ENCODE results near the gene CD37. TPM values are rescaled to one million over a fixed set of nuclear protein-coding genes. Genes with fewer than 3 reads are reported as not detected.

CD37 gene
- total and polyA plus RNA-seq, 2 of the 4 experiments (the other 2 are of a cell fraction): not detected

- ChIA-PET POLR2A (ENCODE audit: unreplicated experiment) (no interaction called here), CTCF (no interaction called here)
- Histone ChIP-seq H2BK5ac (ENCODE audit: low read depth, low read length, poor library complexity, severe bottlenecking) (no peak overlapping the region), H3K27me3 (ENCODE audit: control insufficient read depth, insufficient read depth, low read length) (no peaks in the 10 kb centered on the region), H3K4me2 (ENCODE audit: low read depth, low read length) (no peak overlapping the region), H2AK5ac (ENCODE audit: low read depth, low read length) (no peak overlapping the region), H4K20me1 (ENCODE audit: insufficient read depth, low read length) (no peaks in the 10 kb centered on the region), H3K18ac (ENCODE audit: low read depth, low read length) (no peak overlapping the region), H3K56ac (ENCODE audit: extremely low read depth, insufficient read depth, low read length) (no peak overlapping the region), H2BK120ac (ENCODE audit: low read depth, low read length) (no peak overlapping the region), H3K4ac (ENCODE audit: low read depth, low read length) (no peak overlapping the region), H4K91ac (ENCODE audit: insufficient read depth, low read depth, low read length) (no peak overlapping the region), H3K23ac (ENCODE audit: low read depth, low read length) (no peak overlapping the region), H3K9me1 (ENCODE audit: insufficient read depth, low read length) (no peaks in the 10 kb centered on the region), H4K8ac (ENCODE audit: low read depth in 2 of 2, low read length in 2 of 2) (no peak overlapping the region), H3K9ac (ENCODE audit: low read depth, low read length) (no peak overlapping the region), H3K9me3 (ENCODE audit: control insufficient read depth, insufficient read depth, low read length) (peaks cover 5% of the 10 kb centered on the region), H2AFZ (replicated peaks; ENCODE audit: low read length, poor library complexity) (no peak overlapping the region), H3K79me1 (ENCODE audit: low read depth in 1 of 2, low read length in 2 of 2) (no peaks in the 10 kb centered on the region), H3K36me3 (ENCODE audit: control insufficient read depth, insufficient read depth, low read length) (peaks cover 4% of the 10 kb centered on the region; the same call in 1 of the 2 replicates), H2BK15ac (ENCODE audit: low read depth, low read length) (no peak overlapping the region), H3K4me1 (ENCODE audit: control insufficient read depth, insufficient read depth, low read length) (no peaks in the 10 kb centered on the region), H2AK9ac (replicated peaks; ENCODE audit: low read depth, low read length, poor library complexity) (no peak overlapping the region), H3K14ac (replicated peaks; ENCODE audit: low read depth, low read length) (no peak overlapping the region), H4K5ac (ENCODE audit: low read depth, low read length) (no peak overlapping the region), H3K4me3 (ENCODE audit: insufficient read depth, low read depth, low read length) (no peak overlapping the region), H3K27ac (ENCODE audit: insufficient read depth, low read length) (no peak overlapping the region), H2BK20ac (ENCODE audit: low read depth, low read length) (no peak overlapping the region)
- BruUV-seq (replicated peaks): no TSS peak
- TF ChIP-seq NFE2L2 (IDR thresholded peaks at IDR 0.05; ENCODE audit: low read depth, low read length): no peak
- TF ChIP-seq RFX5 (IDR thresholded peaks at IDR 0.05; ENCODE audit: low read depth, low read length): no peak
- no peak for TF ChIP-seq POLR2A (IDR thresholded peaks at IDR 0.05; ENCODE audit: low read depth, low read length)
- TF ChIP-seq CHD1 (IDR thresholded peaks at IDR 0.05; ENCODE audit: low read depth, low read length): no peak
- TF ChIP-seq CEBPB (IDR thresholded peaks at IDR 0.05; ENCODE audit: low read depth, low read length): no peak
- TF ChIP-seq RCOR1 (IDR thresholded peaks at IDR 0.05; ENCODE audit: insufficient replicate concordance, low read length): no peak
- no peak for TF ChIP-seq USF2 (IDR thresholded peaks at IDR 0.05; ENCODE audit: low read depth, low read length)
- no peak for TF ChIP-seq MAFK (IDR thresholded peaks at IDR 0.05; ENCODE audit: low read depth, low read length)
- no peak for TF ChIP-seq RAD21 (IDR thresholded peaks at IDR 0.05; ENCODE audit: low read length)
- no peak for TF ChIP-seq BHLHE40 (IDR thresholded peaks at IDR 0.05; ENCODE audit: low read depth, low read length)
- no peak for TF ChIP-seq MAZ (IDR thresholded peaks at IDR 0.05; ENCODE audit: borderline replicate concordance, low read depth, low read length)
- no peak for TF ChIP-seq MXI1 (IDR thresholded peaks at IDR 0.05; ENCODE audit: borderline replicate concordance, low read depth, low read length)
- TF ChIP-seq FOS (IDR thresholded peaks at IDR 0.05; ENCODE audit: low read depth, low read length): no peak
- no peak for TF ChIP-seq SMC3 (IDR thresholded peaks at IDR 0.05; ENCODE audit: low read depth, low read length)
- ATAC-seq (ENCODE audit: low read depth) (no peak), DNase-seq (no peak)
- dilution Hi-C loops (cut with HindIII; ENCODE audit: low sequenced_read_pairs, unreplicated experiment) (no loop called here), in situ Hi-C loops (cut with MboI; ENCODE audit: low sequenced_read_pairs) (no loop called here), intact Hi-C loops (cut with micrococcal nuclease) (no loop called here)
Observed at GRCh38 chr19:49316284-49316683, 18.9 kb upstream of the CD37 start.
